H1 (cell line): Measurements from ENCODE around the gene SLC25A22. TPM values are rescaled to one million over a fixed set of nuclear protein-coding genes. Genes with fewer than 3 reads are reported as not detected.

Experiments
- CEBPB ChIP-seq: IDR thresholded peaks from 2 replicates; pipeline ENCODE4 v1.6.1; 2012; ENCODE audit warnings: low read depth, low read length
- CHD7 ChIP-seq: fragments of 300-600 bp; sonication (generic); IDR thresholded peaks from 2 replicates; pipeline ENCODE4 v1.7.1; 2012; ENCODE audit warnings: low read length, moderate library complexity, mild to moderate bottlenecking, inconsistent platforms; ENCODE audit not compliant: insufficient replicate concordance
- HDAC2 ChIP-seq, 2 experiments: fragments of 300-600 bp in 1 of 2; sonication (generic) in 1 of 2; IDR thresholded peaks; 2 replicates each; pipeline ENCODE4 v1.6.1; 2011 to 2012; ENCODE audit warnings: low read depth in 2 of 2, low read length in 2 of 2, mild to moderate bottlenecking in 2 of 2, moderate library complexity in 2 of 2, borderline replicate concordance in 1 of 2, inconsistent platforms in 1 of 2
- KDM4A ChIP-seq: IDR thresholded peaks from one replicate; pipeline ENCODE4 v1.7.1; 2012; ENCODE audit warnings: low read depth, mild to moderate bottlenecking, moderate library complexity, low read length, inconsistent platforms; ENCODE audit not compliant: severe bottlenecking
- KDM5A ChIP-seq: fragments of 200-600 bp; IDR thresholded peaks from 2 replicates; pipeline ENCODE4 v1.7.1; 2012; ENCODE audit warnings: mild to moderate bottlenecking, low read length, inconsistent platforms, mixed read lengths
- PHF8 ChIP-seq: fragments of 200-600 bp; sonication (generic); conservative IDR thresholded peaks from 2 replicates; pipeline ENCODE4 v1.7.1; 2012; ENCODE audit warnings: low read depth, mild to moderate bottlenecking, inconsistent platforms, low read length, moderate library complexity
- polyA plus RNA-seq, 7 experiments: library from polyadenylated mRNA; depleted of rRNA in 3 of 7; stranded (reverse) in 5 of 7; unstranded in 2 of 7; fragments of >200 nt in 5 of 7; fragments of 200-250 nt in 2 of 7; gene quantifications; 1 replicate in 5 of 7; 2 replicates in 1 of 7; 4 replicates in 1 of 7; pipeline versions ENCODE4 v1.2.1 to v1.2.3, GENCODE V29; 2011 to 2013; ENCODE audit warnings: missing spikeins in 2 of 7, mixed read lengths in 2 of 7
- total RNA-seq: library from RNA; stranded (reverse); fragmentation: NEBNext Ultra II Directional; extraction: Animal tissue kit (Norgen Biotek cat#: 25700); gene quantifications from 2 replicates; pipeline ENCODE4 v1.2.1, GENCODE V29; 2021

The SLC25A22 gene
- total and polyA plus RNA-seq, 2 of the 8 experiments (the other 6 are each of a cell fraction or from before 2014, with no cell fraction given) = 31.5 to 48.0 TPM

DNA sequence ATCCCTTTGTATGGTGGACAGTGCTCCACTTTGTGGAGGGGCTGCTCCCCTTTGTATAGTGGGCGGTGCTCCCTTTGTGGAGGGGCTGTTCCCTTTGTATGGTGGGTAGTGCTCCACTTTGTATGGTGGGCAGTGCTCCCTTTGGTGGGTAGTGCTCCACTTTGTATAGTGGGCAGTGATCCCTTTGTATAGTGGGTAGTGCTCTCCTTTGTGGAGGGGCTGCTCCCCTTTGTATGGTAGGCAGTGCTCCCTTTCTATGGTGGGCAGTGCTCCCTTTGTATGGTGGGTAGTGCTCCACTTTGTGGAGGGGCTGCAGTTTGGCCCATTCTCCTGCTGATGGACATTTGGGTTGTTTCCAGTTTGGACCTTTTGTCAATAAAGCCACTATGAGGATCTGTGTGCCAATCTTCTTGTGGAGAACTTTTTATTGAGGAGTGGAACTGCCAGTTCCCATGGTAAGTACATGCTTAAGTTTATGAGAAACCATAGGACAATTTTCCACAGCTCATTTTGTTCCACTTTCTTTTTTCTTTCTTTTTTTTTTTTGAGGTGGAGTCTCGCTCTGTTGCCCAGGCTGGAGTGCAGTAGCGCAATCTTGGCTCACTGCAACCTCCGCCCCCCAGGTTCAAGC lies 55.4 kb downstream of the SLC25A22 start (continued):
- TF ChIP-seq CHD7 = no peak
- no peak for TF ChIP-seq CEBPB
- no peak for TF ChIP-seq HDAC2 (IDR thresholded peaks at IDR 0.05; ENCODE audit: borderline replicate concordance in 1 of 2, low read depth in 2 of 2, low read length in 2 of 2)
- TF ChIP-seq KDM5A = no peak
- no peak for TF ChIP-seq KDM4A
- no peak for TF ChIP-seq PHF8
- TF ChIP-seq, all 59 proteins: peak for 0
